Natural killer cell (primary cell): ENCODE measurements around the gene ZAP70. TPM values are rescaled to one million over a fixed set of nuclear protein-coding genes. Genes with fewer than 3 reads are reported as not detected.

Source experiments
- ATAC-seq, 3 donors: fragments of 150-1000 bp in 2 of 3; fragments of 200-7000 bp in 1 of 3; cut with Tn5 transposase; 1 replicate in 1 of 3; 2 replicates in 2 of 3; pipeline ENCODE4 v1.10.0; 2021; ENCODE audit warnings: mild to moderate bottlenecking in 2 of 3, moderate library complexity in 2 of 3
- DNase-seq, 2 donors: peaks; one replicate each; pipeline versions ENCODE4 v3.0.0 to v3.0.0-alpha.2; 2013 to 2021; ENCODE audit warnings: mixed read lengths in 1 of 2
- H3K27ac ChIP-seq: one replicate; pipeline ENCODE4 v1.5.1; 2013; ENCODE audit warnings: mild to moderate bottlenecking, low read length
- H3K27me3 ChIP-seq: one replicate; pipeline ENCODE4 v1.6.1; 2013; ENCODE audit warnings: low read length; ENCODE audit not compliant: control insufficient read depth, insufficient read depth
- H3K36me3 ChIP-seq: one replicate; pipeline ENCODE4 v1.6.1; 2013; ENCODE audit warnings: low read length; ENCODE audit not compliant: control insufficient read depth, insufficient read depth
- H3K4me1 ChIP-seq: one replicate; pipeline ENCODE4 v1.6.1; 2013; ENCODE audit warnings: low read length; ENCODE audit not compliant: control insufficient read depth, insufficient read depth
- H3K4me3 ChIP-seq: one replicate; pipeline ENCODE4 v1.5.1; 2013; ENCODE audit warnings: low read length
- H3K9me3 ChIP-seq: one replicate; pipeline ENCODE4 v1.6.1; 2013; ENCODE audit warnings: low read length; ENCODE audit not compliant: control insufficient read depth, insufficient read depth
- H3K27ac Mint-ChIP-seq, 2 donors: one replicate each; pipeline ENCODE4 v1.8.0; 2022; ENCODE audit warnings: mild to moderate bottlenecking in 2 of 2, mixed read lengths in 2 of 2, moderate library complexity in 1 of 2
- H3K27me3 Mint-ChIP-seq, 2 donors: one replicate each; pipeline ENCODE4 v1.8.0; 2022; ENCODE audit warnings: low read depth in 2 of 2, mixed read lengths in 2 of 2
- H3K36me3 Mint-ChIP-seq: one replicate; pipeline ENCODE4 v1.8.0; 2022; ENCODE audit warnings: mixed read lengths
- H3K4me1 Mint-ChIP-seq, 2 donors: one replicate each; pipeline ENCODE4 v1.8.0; 2022; ENCODE audit warnings: mixed read lengths in 2 of 2
- H3K4me3 Mint-ChIP-seq: one replicate; pipeline ENCODE4 v1.8.0; 2022; ENCODE audit warnings: mild to moderate bottlenecking, moderate library complexity, mixed read lengths
- H3K9me3 Mint-ChIP-seq, 2 donors: one replicate each; pipeline ENCODE4 v1.8.0; 2022; ENCODE audit warnings: mixed read lengths in 2 of 2
- CTCF ChIP-seq: fragments of 200-600 bp; IDR thresholded peaks from one replicate; pipeline ENCODE4 v1.8.0; 2022; ENCODE audit warnings: antibody characterized with exemption
- WGBS: methylation state at CpG from one replicate; pipeline ENCODE4 v1.1.7; 2013; ENCODE audit warnings: missing lambda C conversion rate; ENCODE audit not compliant: insufficient coverage; 5-methylcytosine and 5-hydroxymethylcytosine counted together
- intact Hi-C: fragments of 100-400 bp; cut with micrococcal nuclease; formaldehyde crosslinking; loops from one replicate; pipeline ENCODE4 v1.14.2; 2022
- total RNA-seq, 4 donors: library from RNA; stranded (reverse); fragments of 120-200 nt in 1 of 4; gene quantifications; one replicate each; pipeline versions ENCODE4 v1.2.3 to v1.2.4, GENCODE V29; 2013 to 2022

ZAP70 gene
- total RNA-seq, 3 donors from 2014 or later (not counting 1 experiment from before 2014, with no cell fraction given) = 883 to 1,008 (median 954) TPM

GRCh38 chr2:97731274-97732020 is 18.1 kb downstream of the ZAP70 start:
- intact Hi-C loops = no loop called here
- H3K4me1 ChIP-seq = peaks cover 76% of the 10 kb centered on the region
- H3K27me3 Mint-ChIP-seq = no peaks in the 10 kb centered on the region
- WGBS = 69% methylated on average over 12 of the region's 12 CpGs
- H3K27ac ChIP-seq = no peak overlapping the region
- no peak overlapping the region for H3K4me3 ChIP-seq
- peaks cover 4% of the 10 kb centered on the region for H3K36me3 Mint-ChIP-seq
- peaks cover 61 to 75% of the 10 kb centered on the region in 2 donors for H3K4me1 Mint-ChIP-seq
- H3K4me3 Mint-ChIP-seq = peak overlapping the region; percentile 53
- ATAC-seq (no peak), DNase-seq (no peak)
- TF ChIP-seq CTCF = no peak
- no peaks in the 10 kb centered on the region for H3K27me3 ChIP-seq
- peaks cover 6% of the 10 kb centered on the region for H3K9me3 ChIP-seq
- H3K36me3 ChIP-seq = peaks cover 81% of the 10 kb centered on the region
- H3K9me3 Mint-ChIP-seq = no peaks in the 10 kb centered on the region
- H3K27ac Mint-ChIP-seq = peak overlapping the region; percentile 89 to 90

- intact Hi-C loops = no loop called here
- Histone ChIP-seq H3K4me3 (no peak overlapping the region), H3K27me3 (no peaks in the 10 kb centered on the region), H3K4me1 (peaks cover 64% of the 10 kb centered on the region), H3K27ac (no peak overlapping the region), H3K9me3 (peaks cover 6% of the 10 kb centered on the region), H3K36me3 (peaks cover 81% of the 10 kb centered on the region)
- Mint-ChIP-seq H3K4me3 (no peak overlapping the region), H3K36me3 (peaks cover 8% of the 10 kb centered on the region), H3K27ac (peak overlapping the region; percentile 79 to 90), H3K27me3 (no peaks in the 10 kb centered on the region), H3K4me1 (peaks cover 56 to 70% of the 10 kb centered on the region in 2 donors), H3K9me3 (no peaks in the 10 kb centered on the region)
- no peak for TF ChIP-seq CTCF
- ATAC-seq = no peak
- 92% methylated on average over 25 of the region's 28 CpGs for whole genome bisulfite sequencing
- no peak for DNase-seq
Measured at GRCh38 chr2:97732436-97733340, 19.3 kb downstream of the ZAP70 start.

- Histone ChIP-seq H3K9me3 (peaks cover 6% of the 10 kb centered on the region), H3K36me3 (peaks cover 84% of the 10 kb centered on the region), H3K27me3 (no peaks in the 10 kb centered on the region), H3K4me1 (peaks cover 64% of the 10 kb centered on the region), H3K27ac (peak overlapping the region; percentile 14), H3K4me3 (no peak overlapping the region)
- DNase-seq = no peak
- H3K4me3 Mint-ChIP-seq = no peak overlapping the region
- no peaks in the 10 kb centered on the region for H3K9me3 Mint-ChIP-seq
- H3K4me1 Mint-ChIP-seq = peaks cover 52 to 68% of the 10 kb centered on the region in 2 donors
- peaks cover 8% of the 10 kb centered on the region for H3K36me3 Mint-ChIP-seq
- TF ChIP-seq CTCF = no peak
- WGBS = 61% methylated on average over 20 of the region's 20 CpGs
- peak in 2 of 3 donors; percentile 22 to 32 for ATAC-seq
- intact Hi-C loops = no loop called here
- peak overlapping the region; percentile 45 to 79 for H3K27ac Mint-ChIP-seq
- H3K27me3 Mint-ChIP-seq = no peaks in the 10 kb centered on the region
Measured at GRCh38 chr2:97733341-97734035, 20.1 kb downstream of the ZAP70 start.
